GM12878 (cell line): ENCODE measurements around the gene TIAM1. TPM values are rescaled to one million over a fixed set of nuclear protein-coding genes. Genes with fewer than 3 reads are reported as not detected.

ENCODE experiments used
- ATAC-seq: fragments of 200-7000 bp; cut with Tn5 transposase; 3 replicates; pipeline ENCODE4 v1.9.1; 2020; ENCODE audit warnings: mild to moderate bottlenecking, moderate library complexity
- BruUV-seq: library from RNA; stranded (reverse); fragments of 400-500 nt; replicated peaks from 2 replicates; lab custom pipeline; 2021; lab: Mats Ljungman, UMichigan
- CTCF ChIA-PET: fragments of 300-600 bp; sonication (Branson Sonifier 250); formaldehyde crosslinking; extraction: SDS; loops from one replicate; lab custom pipeline; 2021; ENCODE audit warnings: inconsistent platforms; lab: Yijun Ruan, JAX
- POLR2A ChIA-PET: fragments of 350-600 bp; formaldehyde crosslinking; extraction: SDS; loops from one replicate; lab custom pipeline; 2021; ENCODE audit warnings: inconsistent platforms; lab: Charles Lee
- RAD21 ChIA-PET: fragments of 300-600 bp; sonication (Branson Sonifier 250); formaldehyde crosslinking; loops from one replicate; lab custom pipeline; 2023; ENCODE audit warnings: antibody characterized with exemption; ENCODE audit not compliant: unreplicated experiment; lab: Charles Lee
- SMC1A ChIA-PET: fragments of 300-600 bp; sonication (Branson Sonifier 250); formaldehyde crosslinking; loops from one replicate; lab custom pipeline; 2023; ENCODE audit not compliant: unreplicated experiment, uncharacterized antibody; lab: Charles Lee
- DNase-seq: peaks from one replicate; pipeline ENCODE4 v3.0.0-alpha.2; 2011; ENCODE audit warnings: low read depth, low spot score
- FAIRE-seq: peaks from 3 replicates; lab custom pipeline; 2011; peaks lifted over from hg19 to GRCh38; lab: Jason Lieb, UNC
- H2AFZ ChIP-seq: 2 replicates; pipeline ENCODE4 v1.6.0; 2011; ENCODE audit warnings: low read depth, low read length, control low read depth; ENCODE audit not compliant: control insufficient read depth
- H3K27ac ChIP-seq: 2 replicates; pipeline ENCODE4 v1.5.1; 2011; ENCODE audit warnings: control low read depth; ENCODE audit not compliant: control insufficient read depth, insufficient read depth
- H3K27me3 ChIP-seq, 2 experiments: replicated peaks in 1 of 2; 2 replicates each; pipeline versions ENCODE4 v1.6.0 to v1.6.1; 2011; ENCODE audit warnings: low read length in 1 of 2; ENCODE audit not compliant: control insufficient read depth in 2 of 2, insufficient read depth in 2 of 2
- H3K36me3 ChIP-seq, 2 experiments: 2 replicates each; pipeline ENCODE4 v1.5.1; 2011; ENCODE audit warnings: low read length in 1 of 2; ENCODE audit not compliant: control insufficient read depth in 2 of 2, insufficient read depth in 2 of 2
- H3K4me1 ChIP-seq: 2 replicates; pipeline ENCODE4 v1.6.1; 2011; ENCODE audit warnings: mild to moderate bottlenecking, low read length, moderate library complexity, mixed read lengths; ENCODE audit not compliant: control insufficient read depth, insufficient read depth
- H3K4me2 ChIP-seq: 2 replicates; pipeline ENCODE4 v1.6.0; 2011; ENCODE audit warnings: control low read depth; ENCODE audit not compliant: control insufficient read depth, insufficient read depth
- H3K4me3 ChIP-seq: fragments of 200-600 bp; sonication (generic); 2 replicates; pipeline ENCODE4 v1.5.1; 2016
- H3K79me2 ChIP-seq: 2 replicates; pipeline ENCODE4 v1.6.0; 2011; ENCODE audit warnings: low read length; ENCODE audit not compliant: control insufficient read depth, insufficient read depth
- H3K9ac ChIP-seq: 2 replicates; pipeline ENCODE4 v1.8.0; 2011; ENCODE audit warnings: low read length, control low read depth, mixed read lengths; ENCODE audit not compliant: control insufficient read depth, insufficient read depth
- H3K9me3 ChIP-seq: replicated peaks from 3 replicates; pipeline ENCODE4 v1.5.1; 2011; ENCODE audit warnings: mild to moderate bottlenecking, low read length; ENCODE audit not compliant: control insufficient read depth, insufficient read depth
- H4K20me1 ChIP-seq: 2 replicates; pipeline ENCODE4 v1.6.0; 2011; ENCODE audit not compliant: control insufficient read depth, insufficient read depth
- ATF7 ChIP-seq: fragments of 450-650 bp; IDR thresholded peaks from 2 replicates; pipeline ENCODE4 v1.6.1; 2016; ENCODE audit warnings: low read depth, mild to moderate bottlenecking
- BHLHE40 ChIP-seq, 2 experiments: fragments of 450-650 bp in 1 of 2; IDR thresholded peaks; 2 replicates each; pipeline ENCODE4 v1.6.1; 2011 to 2017; ENCODE audit warnings: low read depth in 2 of 2, borderline replicate concordance in 1 of 2, improper control_type of control experiment in 1 of 2, low read length in 1 of 2, mild to moderate bottlenecking in 1 of 2
- E2F8 ChIP-seq: fragments of 450-650 bp; IDR thresholded peaks from 2 replicates; pipeline ENCODE4 v1.6.1; 2018; ENCODE audit warnings: mild to moderate bottlenecking, low read depth, moderate library complexity; ENCODE audit not compliant: partially characterized antibody
- E4F1 ChIP-seq: fragments of 450-650 bp; IDR thresholded peaks from 2 replicates; pipeline ENCODE4 v1.6.1; 2018; ENCODE audit warnings: borderline replicate concordance, mild to moderate bottlenecking; ENCODE audit not compliant: partially characterized antibody
- EP300 ChIP-seq, 2 experiments: fragments of 150-350 bp in 1 of 2; IDR thresholded peaks; 2 replicates each; pipeline ENCODE4 v1.6.1; 2011 to 2012; ENCODE audit warnings: low read depth in 2 of 2, low read length in 2 of 2, borderline replicate concordance in 1 of 2, improper control_type of control experiment in 1 of 2, inconsistent platforms in 1 of 2; ENCODE audit not compliant: control insufficient read depth in 1 of 2
- ESRRA ChIP-seq: IDR thresholded peaks from 2 replicates; pipeline ENCODE4 v1.6.1; 2012; ENCODE audit warnings: mild to moderate bottlenecking, low read length, improper control_type of control experiment
- FOXM1 ChIP-seq: IDR thresholded peaks from 2 replicates; pipeline ENCODE4 v1.6.1; 2012; ENCODE audit warnings: low read depth, mild to moderate bottlenecking, inconsistent platforms, low read length, moderate library complexity
- GATAD2B ChIP-seq: fragments of 450-650 bp; conservative IDR thresholded peaks from 2 replicates; pipeline ENCODE4 v1.6.1; 2017; ENCODE audit warnings: low read depth, mild to moderate bottlenecking, moderate library complexity
- IKZF2 ChIP-seq, 2 experiments: fragments of 450-650 bp; IDR thresholded peaks; 2 replicates each; pipeline ENCODE4 v1.6.1; 2017; ENCODE audit warnings: mild to moderate bottlenecking in 2 of 2, moderate library complexity in 2 of 2
- MTA2 ChIP-seq: fragments of 450-650 bp; IDR thresholded peaks from 2 replicates; pipeline ENCODE4 v1.6.1; 2016; ENCODE audit warnings: low read depth, mild to moderate bottlenecking, moderate library complexity
- MYB ChIP-seq: fragments of 150-350 bp; IDR thresholded peaks from 2 replicates; pipeline ENCODE4 v1.6.1; 2014; ENCODE audit warnings: mild to moderate bottlenecking, low read depth, low read length, borderline replicate concordance
- NFXL1 ChIP-seq: fragments of 450-650 bp; IDR thresholded peaks from 2 replicates; pipeline ENCODE4 v1.6.1; 2017; ENCODE audit warnings: antibody characterized with exemption, mild to moderate bottlenecking, borderline replicate concordance
- PBX3 ChIP-seq: IDR thresholded peaks from 2 replicates; pipeline ENCODE4 v1.6.1; 2011; ENCODE audit warnings: mild to moderate bottlenecking, low read depth, low read length, moderate library complexity; ENCODE audit not compliant: insufficient replicate concordance
- POU2F2 ChIP-seq: IDR thresholded peaks from 3 replicates; pipeline ENCODE4 v1.6.1; 2011; ENCODE audit warnings: low read depth, mild to moderate bottlenecking, low read length, borderline replicate concordance
- RBBP5 ChIP-seq: fragments of 200-600 bp; sonication (generic); conservative IDR thresholded peaks from 2 replicates; pipeline ENCODE4 v1.6.1; 2016
- SPI1 ChIP-seq: IDR thresholded peaks from 2 replicates; pipeline ENCODE4 v1.6.1; 2011; ENCODE audit warnings: low read depth, mild to moderate bottlenecking, low read length, moderate library complexity, borderline replicate concordance; ENCODE audit not compliant: insufficient read depth
- TCF12 ChIP-seq: IDR thresholded peaks from 2 replicates; pipeline ENCODE4 v1.6.1; 2011; ENCODE audit warnings: low read depth, mild to moderate bottlenecking, low read length
- YBX1 ChIP-seq: fragments of 450-650 bp; IDR thresholded peaks from 2 replicates; pipeline ENCODE4 v1.6.1; 2016; ENCODE audit warnings: antibody characterized with exemption
- WGBS: methylation state at CpG from one replicate; pipeline ENCODE4 v1.1.6; 2016; ENCODE audit warnings: low lambda C conversion rate; ENCODE audit not compliant: insufficient replicate concordance, insufficient coverage; ENCODE audit errors: missing lambda C conversion rate; 5-methylcytosine and 5-hydroxymethylcytosine counted together
- in situ Hi-C: fragments of 300-500 bp; cut with MboI; formaldehyde crosslinking; loops from 9 replicates; pipeline ENCODE4 v1.14.3; 2018; ENCODE audit warnings: mixed read lengths
- intact Hi-C: fragments of 100-400 bp; cut with micrococcal nuclease; formaldehyde crosslinking; loops from one replicate; pipeline ENCODE4 v1.14.2; 2022; ENCODE audit not compliant: unreplicated experiment
- polyA plus RNA-seq, 11 experiments: library from polyadenylated mRNA; depleted of rRNA in 4 of 11; unstranded in 6 of 11; stranded (reverse) in 5 of 11; fragments of >200 nt; fragmentation: Nextera tagmentation in 4 of 11; fragmentation: Illumina TruSeq in 1 of 11; extraction: Ambion mirVana in 4 of 11; extraction: Trizol in 1 of 11; gene quantifications; 1 replicate in 1 of 11; 2 replicates in 10 of 11; pipeline versions ENCODE4 v1.2.1 to v1.2.3, GENCODE V29; 2011 to 2016; ENCODE audit warnings: inconsistent platforms in 2 of 11, missing spikeins in 2 of 11, low read depth in 1 of 11
- total RNA-seq, 4 experiments: library from RNA; depleted of rRNA in 3 of 4; stranded (reverse); fragments of >200 nt in 3 of 4; fragmentation: Illumina TruSeq in 1 of 4; extraction: Trizol in 1 of 4; gene quantifications; 2 replicates each; pipeline versions ENCODE4 v1.2.1 to v1.2.3, GENCODE V29; 2013 to 2021

TIAM1 gene
- total and polyA plus RNA-seq, 10 of the 15 experiments (the other 5 are each of a cell fraction or from before 2014, with no cell fraction given) = 0.31 to 35.9 (median 0.78) TPM

- Histone ChIP-seq H2AFZ (no peak overlapping the region), H3K9me3 (no peaks in the 10 kb centered on the region; the same call in 2 of the 3 replicates), H3K4me3 (no peak overlapping the region), H3K4me1 (no peaks in the 10 kb centered on the region), H4K20me1 (no peaks in the 10 kb centered on the region), H3K27ac (no peak overlapping the region), H3K36me3 (no peaks in the 10 kb centered on the region), H3K4me2 (no peak overlapping the region), H3K79me2 (no peaks in the 10 kb centered on the region), H3K9ac (no peak overlapping the region), H3K27me3 (no peaks in the 10 kb centered on the region)
- WGBS = 1% methylated on average over 4 of the region's 4 CpGs
- ChIA-PET RAD21 (no interaction called here), POLR2A (no interaction called here), CTCF (no interaction called here), SMC1A (no interaction called here)
- BruUV-seq = no TSS peak
- ATAC-seq (peak; percentile 99), FAIRE-seq (no peak), DNase-seq (peak; percentile 46)
- intact Hi-C loops (loop anchor here (5.0 kb wide), 1 partner anchor 38 kb away; no protein-coding TSS in a partner anchor), in situ Hi-C loops (no loop called here)
- 0 out of 4 replicates have a peak, but pooled peaks of 1 of the 2 experiments have one; percentile 9 for TF ChIP-seq BHLHE40 (IDR thresholded peaks at IDR 0.05; ENCODE audit: borderline replicate concordance in 1 of 2, low read depth in 2 of 2, low read length in 1 of 2)
- no peak for TF ChIP-seq FOXM1
- TF ChIP-seq MYB = no peak
- peak; percentile 23 to 34; a peak in 1 of 4 replicates for TF ChIP-seq EP300 (IDR thresholded peaks at IDR 0.05; ENCODE audit: borderline replicate concordance in 1 of 2, control insufficient read depth in 1 of 2, low read depth in 2 of 2, low read length in 2 of 2)
- TF ChIP-seq SPI1 = peak; percentile 88
- no peak for TF ChIP-seq E4F1
- no peak for TF ChIP-seq TCF12
- TF ChIP-seq ESRRA = no peak
- peak; percentile 38; the same call in 1 of the 2 replicates for TF ChIP-seq MTA2
- no peak for TF ChIP-seq YBX1
- peak; percentile 11; the same call in 1 of the 3 replicates for TF ChIP-seq POU2F2
- 0 out of 2 replicates have a peak, but pooled peaks have one; percentile 20 for TF ChIP-seq GATAD2B
- no peak for TF ChIP-seq NFXL1
- no peak for TF ChIP-seq PBX3
- TF ChIP-seq IKZF2 (IDR thresholded peaks at IDR 0.05) = peak; percentile 43 to 57; a peak in 2 of 4 replicates
- TF ChIP-seq ATF7 = peak; percentile 49; the same call in 1 of the 2 replicates
- no peak for TF ChIP-seq E2F8
- TF ChIP-seq RBBP5 = no peak
These were observed 54.4 kb downstream of the TIAM1 start for GRCh38 chr21:31289702-31290101.
